Hematopoietic multipotent progenitor cell (in vitro differentiated cells): Measurements from ENCODE around the gene CD164L2. TPM values are rescaled to one million over a fixed set of nuclear protein-coding genes. Genes with fewer than 3 reads are reported as not detected.

Experiments used
- DNase-seq, 3 donors: peaks; one replicate each; pipeline ENCODE4 v3.0.0-alpha.2; 2011 to 2015; ENCODE audit warnings: low read depth in 2 of 3, low spot score in 2 of 3
- total RNA-seq: library from RNA; depleted of rRNA; stranded (reverse); fragments of >200 nt; gene quantifications from one replicate; pipeline ENCODE4 v1.2.3, GENCODE V29; 2012

The CD164L2 gene
- total RNA-seq, 1 donor: under 0.01 TPM

DNA sequence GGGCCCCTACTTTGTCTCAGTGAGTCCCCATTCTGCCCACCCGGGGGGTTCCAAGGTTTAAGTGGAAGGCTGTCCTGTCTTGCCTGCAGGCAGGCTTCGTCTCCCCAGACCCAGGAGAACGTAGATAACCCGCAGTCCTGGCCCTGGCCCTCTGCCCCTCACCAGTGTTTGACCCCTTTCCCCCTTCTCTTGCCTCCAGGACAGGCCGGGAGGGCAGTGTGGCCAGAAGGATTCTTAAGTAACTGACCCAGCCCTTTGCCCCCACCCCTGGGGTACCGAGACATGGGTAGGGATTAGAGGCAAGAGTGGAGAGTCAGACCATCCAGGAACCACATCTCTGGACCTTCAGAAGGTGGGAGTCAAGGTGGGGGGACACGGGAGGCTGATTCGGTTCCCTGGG is 52.3 kb downstream of the CD164L2 start:
- DNase-seq: no peak

Other genes starting within 250 kb of the CD164L2 start
- 6.7 TPM for gene SLC9A1, start 228.2 kb downstream of the CD164L2 start, total RNA-seq
- gene WDTC1, start 148.7 kb downstream of the CD164L2 start, total RNA-seq: 58.2 TPM
- gene TMEM222, start 61.2 kb downstream of the CD164L2 start, total RNA-seq: 40.1 TPM
- 108 TPM for gene SYTL1, start 41.3 kb downstream of the CD164L2 start, total RNA-seq
- 8.3 TPM for gene MAP3K6, start 16.4 kb downstream of the CD164L2 start, total RNA-seq
- gene FCN3, start 8.5 kb downstream of the CD164L2 start, total RNA-seq: under 0.01 TPM
- gene GPR3, start 9.3 kb upstream of the CD164L2 start, total RNA-seq: 4.3 TPM
- 43.9 TPM for gene WASF2, start 106.8 kb upstream of the CD164L2 start, total RNA-seq
- 20.5 TPM for gene AHDC1, start 220.8 kb upstream of the CD164L2 start, total RNA-seq